DOHH2 (cell line): ENCODE results near the gene CEP57L1.

ENCODE experiments used
- CTCF ChIP-seq: fragments of 200-600 bp; sonication (generic); IDR thresholded peaks from one replicate; pipeline ENCODE4 v1.5.1; 2014; ENCODE audit warnings: antibody characterized with exemption, mild to moderate bottlenecking, low read depth, low read length; ENCODE audit not compliant: poor library complexity, severe bottlenecking
- EZH2phosphoT487 ChIP-seq: fragments of 200-600 bp; sonication (generic); IDR thresholded peaks from 2 replicates; pipeline ENCODE4 v1.6.1; 2017; ENCODE audit warnings: borderline replicate concordance, mild to moderate bottlenecking, antibody characterized with exemption, low read length, moderate library complexity, mixed read lengths

- TF ChIP-seq CTCF: no peak
- no peak for TF ChIP-seq EZH2phosphoT487
Observed at GRCh38 chr6:109052852-109053251, 42.5 kb upstream of the CEP57L1 start.
